Ishikawa (cell line): ENCODE data around the gene SEC14L6.

Experiments used
- CEBPB ChIP-seq: IDR thresholded peaks from 2 replicates; pipeline ENCODE4 v1.6.1; 2012
- CREB1 ChIP-seq: IDR thresholded peaks from 2 replicates; pipeline ENCODE4 v1.6.1; 2012; ENCODE audit warnings: low read depth
- EGR1 ChIP-seq: IDR thresholded peaks from 2 replicates; pipeline ENCODE4 v1.6.1; 2012
- EP300 ChIP-seq: IDR thresholded peaks from 2 replicates; pipeline ENCODE4 v1.6.1; 2012; ENCODE audit warnings: borderline replicate concordance
- FOXM1 ChIP-seq: IDR thresholded peaks from 2 replicates; pipeline ENCODE4 v1.6.1; 2012; ENCODE audit warnings: low read depth, borderline replicate concordance
- NFIC ChIP-seq: IDR thresholded peaks from 2 replicates; pipeline ENCODE4 v1.6.1; 2012
- RAD21 ChIP-seq: IDR thresholded peaks from 2 replicates; pipeline ENCODE4 v1.6.1; 2012; ENCODE audit warnings: low read depth
- TAF1 ChIP-seq: IDR thresholded peaks from 2 replicates; pipeline ENCODE4 v1.6.1; 2012; ENCODE audit warnings: low read depth, mild to moderate bottlenecking
- TCF12 ChIP-seq: IDR thresholded peaks from 2 replicates; pipeline ENCODE4 v1.6.1; 2012; ENCODE audit warnings: low read depth
- TEAD4 ChIP-seq: IDR thresholded peaks from 2 replicates; pipeline ENCODE4 v1.6.1; 2012
- YY1 ChIP-seq: IDR thresholded peaks from 2 replicates; pipeline ENCODE4 v1.6.1; 2012; ENCODE audit warnings: low read depth
- ZBTB7A ChIP-seq: IDR thresholded peaks from 2 replicates; pipeline ENCODE4 v1.6.1; 2012; ENCODE audit warnings: low read depth
- TF ChIP-seq, protein P1 (sequence below): IDR thresholded peaks from 2 replicates; pipeline ENCODE4 v1.6.1; 2012
- TF ChIP-seq, protein P2 (sequence below): IDR thresholded peaks from 2 replicates; pipeline ENCODE4 v1.6.1; 2012
- TF ChIP-seq, protein P3 (sequence below): IDR thresholded peaks from 2 replicates; pipeline ENCODE4 v1.6.1; 2012; ENCODE audit warnings: low read depth, mild to moderate bottlenecking

SEC14L6 gene

DNA sequence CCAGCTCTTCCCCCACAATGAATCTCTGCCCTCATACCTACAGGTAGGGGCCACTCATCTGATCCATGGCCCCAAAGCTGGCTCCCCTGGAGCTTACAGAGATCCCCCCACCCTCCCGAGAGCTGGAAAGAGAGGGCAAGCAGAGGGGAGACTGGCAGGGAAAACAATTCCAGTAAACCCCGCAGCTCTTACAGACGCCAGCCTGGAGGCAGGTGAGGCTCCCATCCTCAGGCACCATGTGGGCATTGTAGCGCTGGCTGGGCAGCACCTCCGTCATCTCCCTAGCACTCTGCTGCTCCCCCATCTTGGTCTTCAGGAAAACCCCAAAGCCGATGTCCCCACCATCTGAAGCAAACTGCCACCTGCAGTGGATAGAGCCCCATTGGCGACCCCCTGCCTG is 55.2 kb downstream of the SEC14L6 start:
- TF ChIP-seq EP300, result no peak
- TF ChIP-seq, protein P1, sequence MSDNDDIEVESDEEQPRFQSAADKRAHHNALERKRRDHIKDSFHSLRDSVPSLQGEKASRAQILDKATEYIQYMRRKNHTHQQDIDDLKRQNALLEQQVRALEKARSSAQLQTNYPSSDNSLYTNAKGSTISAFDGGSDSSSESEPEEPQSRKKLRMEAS, result no peak
- TF ChIP-seq CEBPB, result no peak

DNA sequence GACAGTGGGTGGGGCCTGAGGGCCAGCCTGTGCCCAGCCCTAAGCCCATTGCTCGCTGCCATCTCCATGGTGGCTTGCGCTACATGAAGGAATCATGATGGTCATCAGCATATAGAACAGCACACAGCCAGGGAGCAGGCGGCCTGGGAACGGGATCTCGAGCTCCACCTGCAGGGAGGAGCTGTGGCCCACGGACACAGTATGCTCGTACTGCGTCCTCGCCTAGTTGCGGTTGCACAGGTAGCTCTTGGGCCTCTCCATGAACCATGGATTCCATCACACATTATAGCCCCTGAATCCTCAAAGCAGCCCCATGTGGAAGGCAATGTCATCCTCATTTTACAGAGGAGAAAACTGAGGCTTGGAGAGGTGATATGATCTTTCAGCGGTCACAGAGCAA is 56.1 kb downstream of the SEC14L6 start:
- peak; percentile 36; the same call in 1 of the 2 replicates for TF ChIP-seq RAD21
- no peak for TF ChIP-seq CEBPB

DNA sequence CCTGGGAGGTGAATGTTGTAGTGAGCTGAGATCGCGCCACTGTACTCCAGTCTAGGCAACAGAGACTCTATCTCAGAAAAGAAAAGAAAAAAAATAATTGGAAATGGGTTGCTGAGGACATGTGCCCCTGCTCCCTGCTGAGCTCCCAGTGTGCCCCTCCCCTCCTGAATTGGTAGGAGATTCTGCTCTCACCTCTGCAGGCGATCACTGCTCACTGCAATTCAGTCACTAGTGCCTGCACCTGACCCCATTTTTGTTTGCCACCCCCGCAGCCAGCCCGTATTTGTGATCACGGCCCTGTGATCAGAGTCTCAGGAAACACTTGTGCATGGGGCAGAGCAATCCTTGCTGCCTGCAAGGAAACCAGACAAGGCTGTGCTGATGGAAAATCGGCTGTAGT is 58.4 kb downstream of the SEC14L6 start:
- TF ChIP-seq, protein P2, sequence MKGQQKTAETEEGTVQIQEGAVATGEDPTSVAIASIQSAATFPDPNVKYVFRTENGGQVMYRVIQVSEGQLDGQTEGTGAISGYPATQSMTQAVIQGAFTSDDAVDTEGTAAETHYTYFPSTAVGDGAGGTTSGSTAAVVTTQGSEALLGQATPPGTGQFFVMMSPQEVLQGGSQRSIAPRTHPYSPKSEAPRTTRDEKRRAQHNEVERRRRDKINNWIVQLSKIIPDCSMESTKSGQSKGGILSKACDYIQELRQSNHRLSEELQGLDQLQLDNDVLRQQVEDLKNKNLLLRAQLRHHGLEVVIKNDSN, result no peak

DNA sequence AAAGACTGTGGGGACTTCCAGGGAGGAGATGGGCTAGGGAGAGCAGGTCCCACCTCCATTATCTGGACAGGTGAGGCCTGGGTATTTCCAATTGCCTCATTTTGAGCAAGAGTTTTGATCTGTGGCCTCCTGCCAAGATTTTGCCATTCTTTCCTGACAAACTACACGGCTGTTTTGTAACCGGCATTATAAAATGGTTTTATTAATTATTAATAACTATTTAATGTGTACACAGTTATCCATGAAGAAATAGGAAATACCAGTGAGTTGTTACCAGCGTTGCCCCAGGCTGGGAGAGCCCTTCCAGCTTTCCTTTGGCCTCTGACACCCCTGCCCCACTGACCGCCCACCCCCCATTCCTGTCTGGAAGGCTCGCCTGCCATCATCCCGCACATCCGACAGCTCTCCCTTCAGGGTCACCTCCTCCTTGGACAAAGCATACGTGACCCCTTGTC is 59.9 kb downstream of the SEC14L6 start:
- TF ChIP-seq TAF1, result no peak
- TF ChIP-seq, protein P3, sequence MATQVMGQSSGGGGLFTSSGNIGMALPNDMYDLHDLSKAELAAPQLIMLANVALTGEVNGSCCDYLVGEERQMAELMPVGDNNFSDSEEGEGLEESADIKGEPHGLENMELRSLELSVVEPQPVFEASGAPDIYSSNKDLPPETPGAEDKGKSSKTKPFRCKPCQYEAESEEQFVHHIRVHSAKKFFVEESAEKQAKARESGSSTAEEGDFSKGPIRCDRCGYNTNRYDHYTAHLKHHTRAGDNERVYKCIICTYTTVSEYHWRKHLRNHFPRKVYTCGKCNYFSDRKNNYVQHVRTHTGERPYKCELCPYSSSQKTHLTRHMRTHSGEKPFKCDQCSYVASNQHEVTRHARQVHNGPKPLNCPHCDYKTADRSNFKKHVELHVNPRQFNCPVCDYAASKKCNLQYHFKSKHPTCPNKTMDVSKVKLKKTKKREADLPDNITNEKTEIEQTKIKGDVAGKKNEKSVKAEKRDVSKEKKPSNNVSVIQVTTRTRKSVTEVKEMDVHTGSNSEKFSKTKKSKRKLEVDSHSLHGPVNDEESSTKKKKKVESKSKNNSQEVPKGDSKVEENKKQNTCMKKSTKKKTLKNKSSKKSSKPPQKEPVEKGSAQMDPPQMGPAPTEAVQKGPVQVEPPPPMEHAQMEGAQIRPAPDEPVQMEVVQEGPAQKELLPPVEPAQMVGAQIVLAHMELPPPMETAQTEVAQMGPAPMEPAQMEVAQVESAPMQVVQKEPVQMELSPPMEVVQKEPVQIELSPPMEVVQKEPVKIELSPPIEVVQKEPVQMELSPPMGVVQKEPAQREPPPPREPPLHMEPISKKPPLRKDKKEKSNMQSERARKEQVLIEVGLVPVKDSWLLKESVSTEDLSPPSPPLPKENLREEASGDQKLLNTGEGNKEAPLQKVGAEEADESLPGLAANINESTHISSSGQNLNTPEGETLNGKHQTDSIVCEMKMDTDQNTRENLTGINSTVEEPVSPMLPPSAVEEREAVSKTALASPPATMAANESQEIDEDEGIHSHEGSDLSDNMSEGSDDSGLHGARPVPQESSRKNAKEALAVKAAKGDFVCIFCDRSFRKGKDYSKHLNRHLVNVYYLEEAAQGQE, result no peak
- no peak for TF ChIP-seq EGR1
- TF ChIP-seq TCF12, result no peak
- no peak for TF ChIP-seq CREB1
- TF ChIP-seq TEAD4, result no peak
- TF ChIP-seq EP300, result no peak
- TF ChIP-seq, protein P2, result no peak
- no peak for TF ChIP-seq ZBTB7A
- TF ChIP-seq NFIC, result no peak
- no peak for TF ChIP-seq YY1
- TF ChIP-seq FOXM1, result no peak
- TF ChIP-seq, protein P1, result no peak
- TF ChIP-seq CEBPB, result no peak
- no peak for TF ChIP-seq RAD21

DNA sequence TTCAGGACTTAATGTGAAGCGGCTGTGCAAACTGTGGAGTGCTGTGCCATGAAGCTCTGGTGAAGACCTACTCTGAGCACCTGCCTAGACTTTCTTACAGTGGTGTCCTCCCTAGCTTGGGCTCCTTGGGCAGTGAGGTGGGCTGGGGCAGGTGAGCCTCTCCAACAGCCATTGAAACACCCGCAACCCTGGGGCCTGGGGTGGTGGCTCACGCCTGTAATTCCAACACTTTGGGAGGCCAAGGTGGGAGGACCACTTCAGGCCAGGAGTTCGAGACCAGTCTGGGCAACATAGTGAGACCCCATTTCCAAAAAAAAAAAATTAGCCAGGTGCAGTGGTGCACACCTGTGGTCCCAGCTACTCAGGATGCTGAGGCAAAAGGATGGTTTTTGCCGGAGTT is 60.4 kb downstream of the SEC14L6 start:
- TF ChIP-seq FOXM1, result no peak
- no peak for TF ChIP-seq TCF12

DNA sequence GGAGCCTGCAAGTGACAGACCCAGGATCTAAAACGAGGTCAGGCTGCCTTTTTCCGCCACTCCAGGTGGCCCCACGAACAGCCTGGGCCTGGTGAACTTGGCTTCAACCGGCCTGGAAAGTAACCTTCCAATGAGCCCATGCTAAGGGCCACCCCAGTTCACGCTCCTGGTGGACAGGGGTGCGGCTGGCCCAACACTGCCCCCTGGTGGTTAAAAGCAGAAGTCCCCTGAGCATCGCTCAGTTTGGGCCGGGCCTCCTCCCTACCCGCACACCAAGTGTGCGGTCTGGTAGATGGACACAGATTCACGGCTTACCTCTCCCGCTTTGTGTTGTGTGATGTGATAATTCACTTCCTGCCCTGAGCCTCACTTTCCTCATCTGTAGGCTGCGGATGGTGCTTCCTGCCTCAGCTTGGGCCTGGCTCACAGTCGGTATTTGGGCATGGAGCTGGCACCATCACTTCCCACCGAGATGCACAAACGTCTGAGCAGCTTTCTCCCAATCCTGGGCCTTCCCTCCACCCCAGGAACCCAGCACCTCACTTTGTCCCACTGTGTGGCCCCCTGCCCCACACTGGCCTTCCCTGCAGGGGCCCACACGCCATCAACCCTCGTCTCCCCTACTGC is 61.1 kb downstream of the SEC14L6 start:
- TF ChIP-seq ZBTB7A (no peak), YY1 (no peak), TCF12 (no peak), RAD21 (peak; percentile 90)

DNA sequence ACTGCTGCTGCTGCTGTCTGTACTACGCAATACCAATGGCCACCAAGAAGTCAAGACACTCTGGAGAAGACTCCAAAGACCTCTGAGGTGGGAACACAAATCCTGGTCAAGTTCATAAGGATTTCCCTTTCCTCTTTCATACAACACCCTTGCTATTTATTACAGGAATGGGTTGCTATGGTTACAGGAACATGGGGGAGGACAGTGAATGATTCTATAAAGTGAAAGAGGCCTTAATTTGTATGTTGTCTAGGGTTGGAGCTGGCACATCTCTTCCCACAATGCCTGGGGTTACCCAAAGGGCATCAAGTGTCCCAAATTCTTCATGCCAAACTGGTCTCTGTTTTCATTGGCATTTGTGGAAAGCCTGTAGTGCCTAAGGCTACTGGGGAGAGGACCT is 63.4 kb downstream of the SEC14L6 start:
- no peak for TF ChIP-seq ZBTB7A
- no peak for TF ChIP-seq FOXM1
- no peak for TF ChIP-seq TEAD4
- TF ChIP-seq TAF1, result no peak
- no peak for TF ChIP-seq RAD21
- TF ChIP-seq, protein P2, result no peak
- no peak for TF ChIP-seq NFIC
- no peak for TF ChIP-seq YY1
- TF ChIP-seq CREB1, result no peak
- no peak for TF ChIP-seq EGR1
- no peak for TF ChIP-seq TCF12
- TF ChIP-seq, protein P3, result no peak
- no peak for TF ChIP-seq CEBPB
